ENCODE measurements around the gene ACOT11. TPM values are rescaled to one million over a fixed set of nuclear protein-coding genes. Genes with fewer than 3 reads are reported as not detected.
A peak's percentile ranks its signal among the peaks of the same experiment; 100 is the strongest.

Gene ACOT11
- total and polyA plus RNA-seq, 11 donors: 33.2 to 69.3 (median 55.9) TPM

DNA sequence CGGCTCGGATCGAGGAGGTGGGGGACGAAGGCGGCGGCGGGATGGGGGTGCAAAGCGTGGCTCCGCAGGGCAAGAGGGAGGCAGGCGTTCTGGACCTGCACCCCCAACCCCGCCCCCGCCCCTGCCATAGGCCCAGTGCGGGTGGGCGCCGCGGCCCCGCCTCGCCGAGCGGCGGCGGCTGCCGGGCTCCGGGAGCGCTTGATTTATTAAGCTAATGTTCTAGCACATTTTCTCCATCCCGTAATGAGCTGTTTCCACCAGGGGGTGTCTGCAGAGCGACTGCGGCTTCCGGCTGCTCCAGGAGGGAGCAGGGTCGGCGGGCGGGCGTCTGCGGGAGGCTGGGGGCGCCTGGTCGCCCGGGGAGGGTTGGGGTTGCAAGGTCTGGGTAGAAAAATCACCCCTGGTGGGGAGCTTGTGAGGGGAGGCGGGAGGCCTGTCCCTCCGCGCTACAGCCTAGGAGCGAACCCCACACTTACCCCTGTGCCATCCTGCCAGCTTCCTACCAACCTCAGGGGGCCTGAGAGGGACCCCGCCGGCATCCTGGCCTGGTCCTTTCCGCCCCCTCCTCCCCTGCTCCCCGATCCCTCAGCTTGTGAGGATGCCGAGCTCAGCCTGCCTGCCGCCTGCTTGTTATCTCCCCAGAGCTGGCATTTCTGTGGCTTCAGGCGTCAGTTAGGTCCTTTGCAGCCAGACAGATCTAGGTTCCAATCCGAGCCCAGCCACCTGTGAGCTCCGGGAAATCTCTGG, 48.5 kb upstream of the ACOT11 start:
- WGBS, 4 donors: 1 to 5% (median 2%) methylated on average over 14 to 50 of the region's 50 CpGs
- peak overlapping the region; percentile 11 to 56 (median 40) for H3K4me3 ChIP-seq
- H3K27ac ChIP-seq: no peak overlapping the region

DNA sequence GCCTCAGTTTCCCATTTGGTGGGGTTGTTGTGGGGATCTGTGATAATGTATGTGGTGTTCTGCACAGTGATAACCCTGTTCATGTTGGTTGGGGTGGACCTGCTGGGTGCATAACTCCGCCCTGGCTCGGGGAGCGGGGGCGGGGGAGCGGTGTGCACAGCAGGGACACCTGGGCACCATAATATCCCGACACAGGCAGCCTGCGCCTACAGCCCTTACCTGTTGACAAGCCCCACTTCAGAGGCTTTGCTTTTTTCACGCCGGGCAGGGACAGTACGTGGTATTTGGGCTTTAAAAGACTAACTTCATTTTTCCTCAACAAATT, 48.0 kb upstream of the ACOT11 start:
- TF ChIP-seq POLR2A (IDR thresholded peaks at IDR 0.05): no peak
- TF ChIP-seq, protein P1, sequence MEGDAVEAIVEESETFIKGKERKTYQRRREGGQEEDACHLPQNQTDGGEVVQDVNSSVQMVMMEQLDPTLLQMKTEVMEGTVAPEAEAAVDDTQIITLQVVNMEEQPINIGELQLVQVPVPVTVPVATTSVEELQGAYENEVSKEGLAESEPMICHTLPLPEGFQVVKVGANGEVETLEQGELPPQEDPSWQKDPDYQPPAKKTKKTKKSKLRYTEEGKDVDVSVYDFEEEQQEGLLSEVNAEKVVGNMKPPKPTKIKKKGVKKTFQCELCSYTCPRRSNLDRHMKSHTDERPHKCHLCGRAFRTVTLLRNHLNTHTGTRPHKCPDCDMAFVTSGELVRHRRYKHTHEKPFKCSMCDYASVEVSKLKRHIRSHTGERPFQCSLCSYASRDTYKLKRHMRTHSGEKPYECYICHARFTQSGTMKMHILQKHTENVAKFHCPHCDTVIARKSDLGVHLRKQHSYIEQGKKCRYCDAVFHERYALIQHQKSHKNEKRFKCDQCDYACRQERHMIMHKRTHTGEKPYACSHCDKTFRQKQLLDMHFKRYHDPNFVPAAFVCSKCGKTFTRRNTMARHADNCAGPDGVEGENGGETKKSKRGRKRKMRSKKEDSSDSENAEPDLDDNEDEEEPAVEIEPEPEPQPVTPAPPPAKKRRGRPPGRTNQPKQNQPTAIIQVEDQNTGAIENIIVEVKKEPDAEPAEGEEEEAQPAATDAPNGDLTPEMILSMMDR (IDR thresholded peaks at IDR 0.05): no peak
- Histone ChIP-seq H3K36me3 (no peaks in the 10 kb centered on the region), H3K27me3 (peaks cover 0 to 63% (median 11%) of the 10 kb centered on the region in 9 donors), H3K27ac (no peak overlapping the region), H3K4me3 (peak overlapping the region in 4 of 12 donors; percentile 46 to 56 (median 49)), H3K9me3 (peaks cover 0 to 5% (median 0%) of the 10 kb centered on the region in 12 donors), H3K4me1 (peaks cover 0 to 15% (median 5%) of the 10 kb centered on the region in 12 donors)
- intact Hi-C loops (cut with DNase I): loop anchor here in 1 of 10 donors (5.0 kb wide), 1 partner anchor 312 kb away; no protein-coding TSS in a partner anchor
- DNase-seq (no peak), ATAC-seq (peak in 2 of 4 donors; percentile 18 to 41)
- 48 to 57% (median 51%) methylated on average over 5 to 10 of the region's 10 CpGs for WGBS, 4 donors

More for the DNA sequence above, 48.5 kb upstream of the ACOT11 start:
- peak in 3 of 4 donors; percentile 46 to 83 (median 66) for ATAC-seq
- peaks cover 0 to 5% (median 0%) of the 10 kb centered on the region in 12 donors for H3K9me3 ChIP-seq
- DNase-seq: peak in 1 of 5 donors; percentile 64
- no peaks in the 10 kb centered on the region for H3K36me3 ChIP-seq
- no peak for TF ChIP-seq POLR2A (IDR thresholded peaks at IDR 0.05)
- TF ChIP-seq, protein P1 (IDR thresholded peaks at IDR 0.05): peak in 11 of 12 donors; percentile 14 to 58 (median 38)
- peaks cover 0 to 63% (median 11%) of the 10 kb centered on the region in 9 donors for H3K27me3 ChIP-seq
- H3K4me1 ChIP-seq: peaks cover 0 to 15% (median 5%) of the 10 kb centered on the region in 12 donors
- intact Hi-C loops (cut with DNase I): loop anchor here in 4 of 10 donors (5.0 to 10.0 kb wide), 4 partner anchors 195 to 313 kb away; partner anchors contain the start of genes CYB5RL (in 1 of the 4), MRPL37 (in 1 of the 4) and TTC22 (in 1 of the 4)

DNA sequence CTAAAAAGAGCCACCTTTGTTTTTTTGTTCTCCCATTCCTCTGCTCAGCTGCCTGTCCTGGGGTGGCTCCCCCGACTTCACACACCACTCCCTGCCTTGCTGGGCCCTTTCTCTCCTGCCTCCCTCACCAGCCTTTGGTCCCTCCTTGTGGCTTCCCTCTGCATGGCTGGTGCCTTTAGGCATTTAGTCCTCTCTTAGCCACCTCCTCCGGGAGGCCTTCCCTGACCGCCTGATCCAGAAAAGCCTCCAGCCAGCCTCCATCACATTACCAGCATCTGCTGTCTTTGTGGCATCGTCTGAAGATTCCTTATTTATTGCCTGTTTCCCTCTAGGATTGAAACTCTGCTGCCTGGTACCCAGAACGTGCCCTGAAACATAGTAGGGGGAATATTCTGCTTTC, 46.2 kb upstream of the ACOT11 start:
- Histone ChIP-seq H3K4me3 (no peak overlapping the region), H3K4me1 (peaks cover 0 to 15% (median 5%) of the 10 kb centered on the region in 12 donors), H3K27me3 (peaks cover 0 to 63% (median 11%) of the 10 kb centered on the region in 9 donors), H3K36me3 (no peaks in the 10 kb centered on the region), H3K27ac (no peak overlapping the region), H3K9me3 (peaks cover 0 to 5% (median 0%) of the 10 kb centered on the region in 12 donors)
- DNase-seq (no peak), ATAC-seq (no peak)
- 71 to 87% (median 81%) methylated on average over 5 of the region's 5 CpGs for WGBS, 4 donors
- intact Hi-C loops (cut with DNase I): loop anchor here in 1 of 10 donors (5.0 kb wide), 1 partner anchor 310 kb away; no protein-coding TSS in a partner anchor
- TF ChIP-seq, protein P1 (IDR thresholded peaks at IDR 0.05): no peak
- no peak for TF ChIP-seq POLR2A (IDR thresholded peaks at IDR 0.05)

DNA sequence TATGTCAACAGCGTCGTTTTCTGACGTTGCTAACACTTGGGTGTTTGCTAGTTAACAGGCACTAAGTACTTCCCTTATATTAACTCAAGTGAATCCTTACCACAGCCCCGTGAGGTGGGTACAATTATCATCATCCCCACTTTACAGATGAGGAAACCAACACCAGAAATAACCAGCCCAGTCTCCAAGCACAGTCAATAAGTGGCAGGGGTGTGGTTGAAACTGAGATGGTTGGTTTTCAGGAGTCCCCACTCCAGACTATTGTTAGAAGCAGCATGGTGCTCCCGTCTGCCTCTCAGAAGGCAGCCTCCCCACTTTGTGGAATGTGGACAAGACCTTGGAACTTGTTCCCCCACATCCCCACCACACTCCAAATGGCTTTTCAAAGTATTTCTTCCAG, 45.7 kb upstream of the ACOT11 start:
- Histone ChIP-seq H3K9me3 (peaks cover 0 to 4% (median 0%) of the 10 kb centered on the region in 12 donors), H3K27me3 (peaks cover 0 to 59% (median 11%) of the 10 kb centered on the region in 9 donors), H3K4me3 (no peak overlapping the region), H3K27ac (no peak overlapping the region), H3K4me1 (peaks cover 0 to 15% (median 5%) of the 10 kb centered on the region in 12 donors), H3K36me3 (no peaks in the 10 kb centered on the region)
- DNase-seq (no peak), ATAC-seq (no peak)
- intact Hi-C loops (cut with DNase I): loop anchor here in 1 of 10 donors (5.0 kb wide), 1 partner anchor 310 kb away; no protein-coding TSS in a partner anchor
- WGBS, 4 donors: 73 to 79% (median 77%) methylated on average over 5 of the region's 5 CpGs
- TF ChIP-seq, protein P1 (IDR thresholded peaks at IDR 0.05): no peak
- no peak for TF ChIP-seq POLR2A (IDR thresholded peaks at IDR 0.05)
